Pulmonary artery endothelial cell (primary cell): ENCODE measurements around the gene ATXN7L1. TPM values are rescaled to one million over a fixed set of nuclear protein-coding genes. Genes with fewer than 3 reads are reported as not detected.
"Not testable (repeated sequence)": the region's sequence is repeated elsewhere in the genome, so short reads cannot be mapped to it uniquely, and the experiment has no call there.

Source experiments
- DNase-seq: peaks from one replicate; pipeline ENCODE4 v3.0.0-alpha.2; 2011; ENCODE audit warnings: low read depth, low spot score
- total RNA-seq: library from RNA; depleted of rRNA; stranded (reverse); fragments of >200 nt; gene quantifications from 2 replicates; pipeline ENCODE4 v1.2.3, GENCODE V29; 2014

Gene ATXN7L1
- total RNA-seq, 1 donor from 2014 or later, result 2.8 TPM

- no peak for DNase-seq
These were observed 16.0 kb upstream of the ATXN7L1 start for GRCh38 chr7:105892387-105892786.

GRCh38 chr7:105890290-105890997 is 14.0 kb upstream of the ATXN7L1 start:
- no peak for DNase-seq

GRCh38 chr7:105887569-105888189 is 11.3 kb upstream of the ATXN7L1 start:
- DNase-seq, result no peak

GRCh38 chr7:105886776-105887175 is 10.4 kb upstream of the ATXN7L1 start:
- no peak for DNase-seq

DNA sequence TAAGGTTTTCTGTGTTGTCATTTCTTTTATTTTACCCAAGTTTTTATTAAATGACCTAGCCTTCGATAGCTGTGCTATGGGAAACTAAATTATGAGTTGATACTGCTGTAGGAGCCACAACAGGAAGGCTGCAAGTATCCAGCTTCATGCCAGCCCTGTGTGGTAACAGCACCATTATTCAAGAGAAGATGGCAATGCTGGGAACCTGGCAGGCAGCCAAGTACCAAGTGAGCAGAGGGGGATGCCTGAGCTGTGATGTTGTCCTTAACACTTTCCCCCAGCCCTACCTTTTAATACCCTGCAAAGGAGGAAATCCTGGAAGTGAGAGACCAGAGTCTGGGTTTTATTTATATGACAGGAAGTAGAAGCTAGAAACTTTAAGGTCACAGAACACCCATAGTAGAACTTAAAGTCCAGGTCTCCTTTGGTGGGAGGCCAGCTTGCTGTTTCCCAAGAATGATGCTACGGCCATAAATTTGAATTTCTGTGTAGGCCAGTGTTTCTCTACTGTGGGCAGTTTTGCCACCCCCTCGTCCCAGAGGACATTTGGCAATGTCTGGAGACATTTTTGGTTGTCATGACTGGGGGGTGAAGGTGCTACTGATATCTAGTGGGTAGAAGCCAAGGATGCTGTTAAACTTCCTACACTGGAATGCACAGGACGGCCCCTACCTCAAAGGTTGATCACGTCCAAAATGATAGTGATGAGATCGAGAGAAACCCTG is 9.2 kb upstream of the ATXN7L1 start:
- no peak for DNase-seq

DNA sequence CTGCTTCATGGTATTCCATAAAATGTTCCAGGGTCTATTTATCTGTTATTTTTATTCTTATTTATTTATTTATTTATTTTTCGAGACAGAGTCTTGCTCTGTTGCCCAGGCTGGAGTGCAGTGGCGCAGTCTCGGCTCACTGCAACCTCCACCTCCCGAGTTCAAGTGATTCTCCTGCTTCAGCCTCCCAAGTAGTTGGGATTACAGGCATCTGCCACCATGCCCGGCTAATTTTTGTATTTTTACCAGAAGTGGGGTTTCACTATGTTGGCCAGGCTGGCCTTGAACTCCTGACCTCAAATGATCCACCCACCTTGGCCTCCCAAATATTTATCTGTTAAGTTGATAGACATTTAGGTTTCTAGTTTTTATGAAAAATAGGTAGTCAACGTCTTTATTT is 6.8 kb upstream of the ATXN7L1 start:
- not testable (repeated sequence) for DNase-seq

DNA sequence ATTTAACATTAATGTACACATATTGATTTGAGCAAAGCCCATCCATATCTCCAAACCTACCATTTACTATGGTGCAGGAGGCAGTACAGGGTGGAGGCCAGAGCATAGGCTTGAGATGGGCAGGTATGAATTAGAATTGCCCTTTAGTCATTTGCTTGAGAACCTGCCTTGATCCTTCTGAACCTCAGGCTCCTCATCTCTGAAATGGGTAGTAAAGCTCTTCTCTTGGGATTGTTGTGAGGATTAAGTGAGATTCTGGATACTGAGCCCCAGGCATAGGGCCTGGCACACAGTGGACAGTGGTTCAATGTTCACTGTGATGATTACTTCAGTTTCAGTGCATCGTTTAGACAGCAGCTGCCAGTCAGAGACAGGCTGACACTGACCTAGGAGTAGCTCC is 5.0 kb upstream of the ATXN7L1 start:
- no peak for DNase-seq

GRCh38 chr7:105880571-105881330 is 4.4 kb upstream of the ATXN7L1 start:
- DNase-seq, result no peak

DNA sequence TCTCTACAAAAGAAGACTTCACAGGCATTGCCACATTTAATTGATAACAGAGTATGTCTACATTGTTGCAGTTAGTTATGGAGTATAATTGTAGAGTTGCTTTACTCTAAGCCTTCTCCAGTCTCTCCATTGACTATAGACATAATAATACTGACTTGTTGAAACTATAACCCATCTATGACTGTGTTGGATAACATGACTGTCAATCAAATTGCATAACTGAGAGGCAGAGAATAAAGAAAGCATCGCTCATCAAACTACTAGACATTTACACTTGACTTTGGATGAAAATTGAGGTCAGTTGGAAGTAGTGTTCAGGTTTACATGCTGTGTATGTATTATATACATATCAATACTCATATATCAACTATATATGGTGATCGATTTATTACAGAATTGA is 3.4 kb upstream of the ATXN7L1 start:
- DNase-seq, result no peak

DNA sequence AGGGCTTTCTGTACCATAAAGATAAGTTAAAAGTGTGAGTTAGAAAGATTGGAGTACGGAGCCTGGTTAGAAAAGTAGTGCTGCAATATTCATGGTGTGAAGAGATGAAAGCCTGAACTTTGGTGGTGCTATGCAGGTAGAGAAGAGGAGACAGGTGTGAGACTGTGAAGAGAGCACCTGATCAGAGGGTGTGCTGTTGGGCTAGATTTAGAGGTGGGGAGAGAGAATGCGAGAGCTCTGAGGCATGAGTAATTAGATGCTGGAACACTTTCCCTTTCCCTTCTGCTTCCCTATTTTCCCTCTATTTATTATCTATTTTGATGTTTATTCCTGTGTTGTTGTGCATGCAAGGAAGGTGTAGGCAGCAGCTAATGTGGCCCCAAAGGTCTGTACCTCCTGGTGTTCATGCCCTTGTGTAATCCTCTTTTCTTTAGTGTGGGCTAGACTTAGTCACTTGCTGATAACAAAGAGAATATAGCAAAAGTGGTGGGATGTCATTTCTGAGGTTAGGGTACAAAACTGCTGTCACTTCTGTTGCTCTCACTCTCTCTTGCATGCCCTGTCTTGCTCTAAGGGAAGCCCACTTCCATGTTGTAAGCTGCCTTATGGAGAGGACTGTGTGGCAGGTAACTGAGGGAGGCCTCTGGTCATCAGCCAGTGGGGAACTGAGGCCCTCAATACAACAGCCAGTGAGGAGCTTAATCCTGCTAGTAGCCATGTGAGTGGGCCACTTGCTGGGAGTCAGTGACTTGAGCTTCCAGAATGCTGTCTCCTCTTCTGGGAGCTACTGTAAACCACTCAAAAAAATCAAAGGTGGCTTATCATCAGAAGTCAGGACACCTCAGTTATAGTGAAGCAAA is 2.6 kb upstream of the ATXN7L1 start:
- no peak for DNase-seq

DNA sequence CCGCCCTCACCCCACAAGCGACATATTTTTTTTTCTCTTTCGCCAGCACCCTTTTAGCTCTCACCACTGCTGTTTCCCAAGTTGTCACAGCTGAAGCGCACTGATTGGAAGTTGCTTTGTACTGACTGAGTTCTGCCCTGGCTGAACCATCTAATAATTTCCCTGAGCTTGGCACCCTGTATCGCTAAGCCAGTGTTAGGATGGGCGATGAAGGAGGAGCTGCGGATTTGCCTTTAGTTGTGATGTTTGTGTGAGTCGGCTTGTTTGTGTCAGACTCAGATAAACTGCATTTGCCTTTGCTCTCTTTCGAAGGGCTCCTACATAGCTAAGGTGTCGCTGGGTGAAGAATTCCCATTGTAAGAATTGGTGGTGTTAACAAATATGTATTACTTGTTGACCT is 1.3 kb upstream of the ATXN7L1 start:
- DNase-seq, result no peak

- DNase-seq, result no peak
These were observed 684 bp upstream of the ATXN7L1 start for GRCh38 chr7:105876964-105877601.

GRCh38 chr7:105875505-105875904 is 894 bp downstream of the ATXN7L1 start:
- no peak for DNase-seq

GRCh38 chr7:105874055-105874454 is 2.3 kb downstream of the ATXN7L1 start:
- no peak for DNase-seq

- no peak for DNase-seq
These were observed 3.9 kb downstream of the ATXN7L1 start for GRCh38 chr7:105872491-105872890.

- DNase-seq, result no peak
These were observed 5.3 kb downstream of the ATXN7L1 start for GRCh38 chr7:105871142-105871541.

DNA sequence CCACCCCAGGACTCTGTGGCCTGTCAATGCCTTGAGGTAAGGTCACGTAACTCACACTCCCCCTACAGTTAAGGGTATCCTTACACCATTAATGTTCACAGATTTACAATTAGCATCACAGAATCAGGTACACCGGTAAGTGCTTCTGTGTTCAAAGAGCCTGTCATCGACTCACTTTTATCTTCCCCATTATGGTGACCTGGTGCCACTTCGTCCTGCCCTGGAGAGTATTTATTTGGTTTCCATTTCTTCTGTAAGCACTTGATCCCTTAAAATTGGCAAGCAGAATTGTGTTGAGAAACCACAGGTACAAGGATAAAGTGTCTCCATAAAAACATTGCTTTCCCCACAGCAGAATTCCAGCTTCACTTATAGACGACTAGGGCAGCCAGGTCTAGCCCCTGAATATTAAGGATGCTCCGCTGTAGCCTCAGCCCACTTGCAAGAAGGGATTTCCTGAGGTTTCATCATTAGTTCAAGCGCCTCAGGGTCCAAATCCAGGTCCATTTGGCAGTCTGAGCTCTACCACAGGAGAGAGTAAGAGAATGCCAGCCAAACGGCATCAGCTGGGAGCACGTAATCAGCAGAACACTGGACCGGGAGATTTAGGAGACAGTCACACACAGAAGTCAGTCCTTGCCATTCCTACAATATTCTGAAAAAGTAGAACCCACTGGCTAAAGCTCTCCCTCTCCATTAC is 10.1 kb downstream of the ATXN7L1 start:
- DNase-seq, result no peak

GRCh38 chr7:105863876-105864275 is 12.5 kb downstream of the ATXN7L1 start:
- DNase-seq, result no peak

DNA sequence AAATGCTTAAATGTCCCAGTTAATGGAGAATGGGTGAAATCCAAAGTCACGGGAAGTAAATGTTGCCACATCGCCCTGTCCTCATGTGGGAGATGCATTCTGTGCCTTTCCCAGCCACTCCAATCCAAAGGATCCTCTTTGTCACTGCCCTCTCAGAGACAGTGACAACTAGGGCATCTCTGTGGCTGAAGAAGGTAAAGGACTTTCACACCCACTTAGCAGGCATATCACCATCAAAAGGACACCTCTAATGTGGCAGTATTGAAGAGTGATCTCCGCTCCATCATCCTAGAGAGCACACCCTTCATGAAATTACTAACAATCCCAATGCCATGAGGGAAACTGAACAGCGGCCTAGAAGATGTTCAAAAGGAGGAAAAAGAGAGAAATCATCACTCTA is 13.6 kb downstream of the ATXN7L1 start:
- no peak for DNase-seq

GRCh38 chr7:105862276-105862675 is 14.1 kb downstream of the ATXN7L1 start:
- no peak for DNase-seq
